BLaER1 (cell line): ENCODE data around the gene ITPA.
"Not testable (repeated sequence)": the region's sequence is repeated elsewhere in the genome, so short reads cannot be mapped to it uniquely, and the experiment has no call there.

ENCODE experiments used
- H3K27ac ChIP-seq: shearing (Covaris generic); formaldehyde crosslinking; 2 replicates; pipeline ENCODE4 v1.8.1; 2022
- H3K27me3 ChIP-seq: shearing (Covaris generic); formaldehyde crosslinking; 2 replicates; pipeline ENCODE4 v1.8.1; 2022
- H3K36me3 ChIP-seq: shearing (Covaris generic); formaldehyde crosslinking; 2 replicates; pipeline ENCODE4 v1.8.1; 2022
- H3K4me1 ChIP-seq: shearing (Covaris generic); formaldehyde crosslinking; 2 replicates; pipeline ENCODE4 v1.8.1; 2022
- H3K4me2 ChIP-seq: shearing (Covaris generic); formaldehyde crosslinking; 2 replicates; pipeline ENCODE4 v1.8.1; 2022
- H3K4me3 ChIP-seq: shearing (Covaris generic); formaldehyde crosslinking; 2 replicates; pipeline ENCODE4 v1.8.1; 2022
- H3K9ac ChIP-seq: shearing (Covaris generic); formaldehyde crosslinking; 2 replicates; pipeline ENCODE4 v1.8.1; 2022
- H3K9me3 ChIP-seq: shearing (Covaris generic); formaldehyde crosslinking; 2 replicates; pipeline ENCODE4 v1.8.1; 2022
- H4K20me1 ChIP-seq: shearing (Covaris generic); formaldehyde crosslinking; 2 replicates; pipeline ENCODE4 v1.8.1; 2022
- Cebpa-rat ChIP-seq: shearing (Covaris generic); IDR thresholded peaks from 2 replicates; pipeline ENCODE4 v1.8.1; 2022

Gene ITPA

DNA sequence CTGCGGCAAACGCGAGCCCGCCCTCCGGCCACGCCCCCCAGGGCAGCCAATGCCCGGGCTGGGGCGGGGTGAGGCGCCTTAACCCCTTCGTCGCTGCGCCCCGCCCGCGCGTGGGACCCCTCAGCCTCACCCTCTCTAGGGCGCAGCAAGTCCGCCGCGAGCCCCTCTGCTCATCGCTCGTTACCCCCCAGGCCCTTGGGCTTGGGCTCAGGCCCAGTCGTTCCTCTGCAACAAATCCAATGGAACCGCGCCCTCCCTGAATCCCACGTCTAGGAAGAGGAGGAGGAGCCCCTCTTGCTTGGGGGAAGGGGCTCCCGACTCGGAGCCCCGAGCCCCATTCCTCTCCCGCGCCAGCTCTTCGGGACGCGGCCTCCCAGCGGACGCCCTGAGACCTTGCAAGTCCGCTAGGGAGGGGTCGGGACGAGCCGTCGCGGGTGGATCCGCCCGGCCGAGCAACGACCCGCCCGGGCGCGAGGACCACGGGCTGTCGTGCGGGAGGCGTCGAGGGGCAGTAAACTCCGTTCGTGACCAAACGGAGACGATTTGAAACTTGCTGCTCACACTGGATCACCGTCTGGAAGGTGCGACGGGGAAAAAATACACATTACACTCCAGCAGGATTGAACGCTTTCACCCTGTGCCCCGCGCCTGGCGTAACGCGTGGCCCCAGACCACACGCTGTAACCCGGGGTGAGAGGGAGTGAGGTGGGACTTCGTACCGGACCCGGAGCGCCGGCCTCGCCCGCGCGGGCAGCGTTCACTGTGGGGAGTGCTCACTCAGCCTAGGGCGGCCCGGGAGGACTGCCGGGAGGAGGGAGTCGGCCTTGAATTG lies 35.5 kb upstream of the ITPA start:
- Histone ChIP-seq H3K4me3 (peak overlapping the region; percentile 82), H3K9ac (peak overlapping the region; percentile 53; the same call in 1 of the 2 replicates), H4K20me1 (peaks cover 56% of the 10 kb centered on the region), H3K9me3 (no peaks in the 10 kb centered on the region), H3K4me2 (peak overlapping the region; percentile 98), H3K27me3 (peaks cover 60% of the 10 kb centered on the region), H3K27ac (no peak overlapping the region), H3K36me3 (no peaks in the 10 kb centered on the region), H3K4me1 (peaks cover 14% of the 10 kb centered on the region)
- no peak for TF ChIP-seq Cebpa-rat

DNA sequence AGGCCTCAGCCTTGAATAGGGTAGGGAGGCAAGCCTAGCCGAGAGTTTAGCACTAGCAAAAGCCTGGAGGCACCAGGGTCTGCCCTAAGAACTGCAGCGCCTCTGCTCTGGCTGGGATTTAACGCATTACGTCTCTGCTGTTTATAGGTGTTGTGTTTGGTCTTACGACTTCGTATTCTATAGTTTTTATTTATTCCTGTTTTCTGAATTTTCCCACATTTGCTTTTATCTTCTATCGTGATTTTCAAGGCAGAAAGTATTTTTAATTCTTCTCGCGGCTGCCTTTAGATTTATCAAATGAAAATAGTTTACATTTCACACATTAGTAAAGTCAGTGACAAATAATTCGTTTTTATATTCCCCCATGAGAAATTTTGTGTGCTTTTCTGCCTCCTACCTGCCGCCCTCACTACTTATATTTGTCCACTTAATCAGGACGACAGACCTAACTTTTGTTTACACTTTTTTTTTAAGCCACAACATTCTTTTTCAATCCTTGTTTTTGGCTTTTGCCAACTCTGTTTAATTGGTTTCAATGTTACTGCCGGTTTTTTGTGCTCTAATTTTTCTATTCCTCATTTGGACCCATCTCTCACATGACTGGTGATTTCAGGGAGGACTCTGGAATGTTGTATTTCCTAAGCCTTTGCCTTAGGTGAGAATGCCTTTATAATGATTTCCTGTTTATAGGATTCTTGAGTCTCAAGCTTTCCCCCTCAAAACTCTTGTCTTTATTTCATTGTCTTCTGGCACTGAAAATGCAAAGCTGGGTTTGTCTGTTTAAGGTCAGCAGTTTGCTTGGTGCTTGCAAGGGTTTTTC lies 34.6 kb upstream of the ITPA start:
- peaks cover 14% of the 10 kb centered on the region for H3K4me1 ChIP-seq
- peaks cover 52% of the 10 kb centered on the region for H3K27me3 ChIP-seq
- no peaks in the 10 kb centered on the region for H3K36me3 ChIP-seq
- H3K4me2 ChIP-seq = peak overlapping the region; percentile 98
- no peak for TF ChIP-seq Cebpa-rat
- H3K27ac ChIP-seq = no peak overlapping the region
- peaks cover 55% of the 10 kb centered on the region for H4K20me1 ChIP-seq
- H3K9ac ChIP-seq = no peak overlapping the region
- H3K4me3 ChIP-seq = peak overlapping the region; percentile 82
- no peaks in the 10 kb centered on the region for H3K9me3 ChIP-seq

GRCh38 chr20:3175270-3175669 lies 34.0 kb upstream of the ITPA start:
- H3K4me2 ChIP-seq = no peak overlapping the region

GRCh38 chr20:3177746-3178485 lies 31.4 kb upstream of the ITPA start:
- no peak overlapping the region for H3K4me3 ChIP-seq
- H3K36me3 ChIP-seq = no peaks in the 10 kb centered on the region
- no peak overlapping the region for H3K27ac ChIP-seq
- TF ChIP-seq Cebpa-rat = no peak
- H4K20me1 ChIP-seq = peaks cover 37% of the 10 kb centered on the region
- peaks cover 32% of the 10 kb centered on the region for H3K27me3 ChIP-seq
- H3K4me2 ChIP-seq = no peak overlapping the region
- H3K9ac ChIP-seq = no peak overlapping the region
- H3K4me1 ChIP-seq = peaks cover 8% of the 10 kb centered on the region; the same call in 1 of the 2 replicates
- no peaks in the 10 kb centered on the region for H3K9me3 ChIP-seq

More at GRCh38 chr20:3175270-3175669, 34.0 kb upstream of the ITPA start:
- Histone ChIP-seq H4K20me1 (peaks cover 55% of the 10 kb centered on the region), H3K36me3 (no peaks in the 10 kb centered on the region), H3K4me1 (peaks cover 14% of the 10 kb centered on the region), H3K27ac (no peak overlapping the region), H3K9me3 (no peaks in the 10 kb centered on the region), H3K4me3 (no peak overlapping the region), H3K9ac (no peak overlapping the region), H3K27me3 (peaks cover 49% of the 10 kb centered on the region)
- no peak for TF ChIP-seq Cebpa-rat

- Histone ChIP-seq H4K20me1 (peaks cover 19% of the 10 kb centered on the region), H3K27ac (no peak overlapping the region), H3K36me3 (0 out of 2 replicates have a peak, but pooled peaks cover 1% of the 10 kb centered on the region), H3K9ac (no peak overlapping the region), H3K4me3 (no peak overlapping the region), H3K4me1 (no peaks in the 10 kb centered on the region), H3K4me2 (no peak overlapping the region), H3K27me3 (peaks cover 13% of the 10 kb centered on the region), H3K9me3 (no peaks in the 10 kb centered on the region)
- TF ChIP-seq Cebpa-rat = no peak
Observed at GRCh38 chr20:3180319-3180718, 29.0 kb upstream of the ITPA start.

- TF ChIP-seq Cebpa-rat = no peak
- no peak overlapping the region for H3K27ac ChIP-seq
- no peaks in the 10 kb centered on the region for H3K9me3 ChIP-seq
- peaks cover 3% of the 10 kb centered on the region for H3K27me3 ChIP-seq
- H3K4me3 ChIP-seq = no peak overlapping the region
- 0 out of 2 replicates have a peak, but pooled peaks cover 3% of the 10 kb centered on the region for H3K36me3 ChIP-seq
- H3K4me2 ChIP-seq = no peak overlapping the region
- H3K9ac ChIP-seq = no peak overlapping the region
- H3K4me1 ChIP-seq = no peaks in the 10 kb centered on the region
- 0 out of 2 replicates have a peak, but pooled peaks cover 9% of the 10 kb centered on the region for H4K20me1 ChIP-seq
Observed at GRCh38 chr20:3181270-3181669, 28.0 kb upstream of the ITPA start.

- not testable (repeated sequence) for H3K9me3 ChIP-seq, H3K4me3 ChIP-seq, H3K27me3 ChIP-seq, H3K9ac ChIP-seq, H3K36me3 ChIP-seq, H4K20me1 ChIP-seq, H3K27ac ChIP-seq, H3K4me1 ChIP-seq, H3K4me2 ChIP-seq
Observed at GRCh38 chr20:3182429-3182828, 26.9 kb upstream of the ITPA start.

DNA sequence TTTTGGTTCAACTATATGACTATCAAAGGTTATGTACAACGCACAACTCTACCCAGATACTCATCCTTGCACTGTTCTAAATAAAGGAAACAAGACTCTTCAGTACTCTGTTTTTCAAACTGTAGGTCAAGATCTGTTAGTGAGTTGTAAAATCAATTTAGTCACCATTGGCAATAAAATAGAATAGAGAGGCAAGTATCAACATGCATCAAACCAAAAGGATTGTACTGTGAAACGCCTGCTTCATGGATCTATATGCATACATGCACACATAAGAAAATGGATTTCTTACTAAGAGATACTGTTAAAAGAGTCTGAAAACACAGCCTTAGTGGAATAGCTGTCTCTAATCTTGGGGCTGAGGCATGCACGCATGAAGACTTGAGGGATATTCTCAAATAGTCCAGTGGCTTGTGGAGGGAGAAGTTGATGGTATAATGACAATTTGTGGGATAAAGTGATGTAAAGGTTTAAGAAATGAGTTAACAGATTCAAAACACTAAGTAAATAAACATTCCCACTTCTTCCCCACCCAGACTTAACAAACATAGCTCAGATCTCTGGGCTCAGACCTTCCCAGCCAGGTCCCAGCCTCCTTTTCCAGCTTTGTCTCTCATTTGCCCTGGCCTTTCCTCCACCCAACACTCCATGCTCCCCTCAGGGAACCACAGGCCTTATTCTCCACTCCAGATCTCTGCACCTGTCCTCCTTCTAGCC lies 25.2 kb upstream of the ITPA start:
- Histone ChIP-seq H3K9ac (no peak overlapping the region), H3K4me1 (no peaks in the 10 kb centered on the region), H3K4me2 (no peak overlapping the region), H3K9me3 (no peaks in the 10 kb centered on the region), H3K36me3 (peaks cover 18% of the 10 kb centered on the region), H4K20me1 (0 out of 2 replicates have a peak, but pooled peaks cover 2% of the 10 kb centered on the region), H3K27ac (no peak overlapping the region), H3K27me3 (no peaks in the 10 kb centered on the region), H3K4me3 (no peak overlapping the region)
- no peak for TF ChIP-seq Cebpa-rat

- not testable (repeated sequence) for H3K4me2 ChIP-seq, H3K27me3 ChIP-seq, H3K9ac ChIP-seq, H3K9me3 ChIP-seq, H3K4me1 ChIP-seq, H3K4me3 ChIP-seq, H3K27ac ChIP-seq
- H3K36me3 ChIP-seq = peaks cover 55% of the 10 kb centered on the region
- H4K20me1 ChIP-seq = peaks cover 13% of the 10 kb centered on the region; the same call in 1 of the 2 replicates
Observed at GRCh38 chr20:3187861-3188260, 21.4 kb upstream of the ITPA start.
